NCI-H748 treated with DMSO at 0.1 percent for 48 hours (cell line): Measurements from ENCODE around the gene FBXW2.

Experiments used
- DNase-seq: peaks from one replicate; lab custom pipeline; 2025; lab: John Stamatoyannopoulos, UW

Gene FBXW2

GRCh38 chr9:120714088-120714845 lies 78.9 kb downstream of the FBXW2 start, which contains the start of gene MEGF9:
TSS of gene MEGF9 (minus strand) at chr9:120714470. CDS start at chr9:120714358, 112 bp downstream.
- peak; percentile 92 for DNase-seq

GRCh38 chr9:120713257-120714087 lies 79.7 kb downstream of the FBXW2 start:
- no peak for DNase-seq

GRCh38 chr9:120712539-120713031 lies 80.6 kb downstream of the FBXW2 start:
- no peak for DNase-seq

GRCh38 chr9:120711841-120712538 lies 81.2 kb downstream of the FBXW2 start:
- DNase-seq, result no peak

- DNase-seq, result no peak
Measured at GRCh38 chr9:120711354-120711753, 81.9 kb downstream of the FBXW2 start.

GRCh38 chr9:120710110-120710981 lies 82.9 kb downstream of the FBXW2 start:
- no peak for DNase-seq

- no peak for DNase-seq
Measured at GRCh38 chr9:120708526-120709224, 84.5 kb downstream of the FBXW2 start.

- DNase-seq, result no peak
Measured at GRCh38 chr9:120707170-120707569, 86.0 kb downstream of the FBXW2 start.
